ENCODE data around the gene ADAMTS16. TPM values are rescaled to one million over a fixed set of nuclear protein-coding genes. Genes with fewer than 3 reads are reported as not detected.

ADAMTS16 gene
- total and polyA plus RNA-seq, 9 donors: 4.3 to 12.1 (median 6.4) TPM

GRCh38 chr5:5360941-5361520, 220.9 kb downstream of the ADAMTS16 start:
- Histone ChIP-seq H3K27ac (ENCODE audit: low read length) (no peak overlapping the region), H3K36me3 (ENCODE audit: control insufficient read depth, insufficient read depth, low read length) (no peaks in the 10 kb centered on the region), H3K4me1 (ENCODE audit: control insufficient read depth, insufficient read depth, low read length) (peaks cover 21% of the 10 kb centered on the region), H3K27me3 (ENCODE audit: control insufficient read depth, insufficient read depth, low read length) (no peaks in the 10 kb centered on the region), H3K9me3 (replicated peaks; ENCODE audit: control insufficient read depth, low read depth, low read length) (no peaks in the 10 kb centered on the region), H3K4me3 (ENCODE audit: low read length) (no peak overlapping the region)
- 84% methylated on average over 5 of the region's 10 CpGs for WGBS (ENCODE audit: insufficient coverage)
- DNase-seq: no peak

DNA sequence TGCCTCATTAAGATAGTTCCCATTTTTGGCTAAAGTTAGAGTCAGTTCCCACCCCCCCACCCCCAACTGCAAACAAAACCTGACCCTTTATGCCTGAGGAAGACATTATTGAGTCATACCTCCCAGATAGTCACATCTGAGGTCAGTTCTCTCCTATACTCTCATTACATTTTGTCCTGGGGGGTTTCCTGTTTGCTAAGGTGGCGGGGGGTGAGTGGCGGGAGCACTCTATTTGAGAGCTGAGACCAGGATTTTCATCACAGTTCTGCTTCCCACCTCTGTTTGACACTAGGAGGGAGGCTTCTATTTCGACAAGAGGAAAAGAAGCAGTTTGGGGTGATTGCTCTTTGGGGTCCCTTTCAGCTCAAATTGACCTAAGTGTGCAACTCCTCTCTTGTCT, 222.9 kb downstream of the ADAMTS16 start:
- no CpG with 5 or more reads among the region's 3 CpGs for WGBS (ENCODE audit: insufficient coverage)
- Histone ChIP-seq H3K27ac (ENCODE audit: low read length) (no peak overlapping the region), H3K36me3 (ENCODE audit: control insufficient read depth, insufficient read depth, low read length) (no peaks in the 10 kb centered on the region), H3K4me1 (ENCODE audit: control insufficient read depth, insufficient read depth, low read length) (peaks cover 21% of the 10 kb centered on the region), H3K27me3 (ENCODE audit: control insufficient read depth, insufficient read depth, low read length) (no peaks in the 10 kb centered on the region), H3K9me3 (replicated peaks; ENCODE audit: control insufficient read depth, low read depth, low read length) (no peaks in the 10 kb centered on the region), H3K4me3 (ENCODE audit: low read length) (no peak overlapping the region)
- DNase-seq: no peak

DNA sequence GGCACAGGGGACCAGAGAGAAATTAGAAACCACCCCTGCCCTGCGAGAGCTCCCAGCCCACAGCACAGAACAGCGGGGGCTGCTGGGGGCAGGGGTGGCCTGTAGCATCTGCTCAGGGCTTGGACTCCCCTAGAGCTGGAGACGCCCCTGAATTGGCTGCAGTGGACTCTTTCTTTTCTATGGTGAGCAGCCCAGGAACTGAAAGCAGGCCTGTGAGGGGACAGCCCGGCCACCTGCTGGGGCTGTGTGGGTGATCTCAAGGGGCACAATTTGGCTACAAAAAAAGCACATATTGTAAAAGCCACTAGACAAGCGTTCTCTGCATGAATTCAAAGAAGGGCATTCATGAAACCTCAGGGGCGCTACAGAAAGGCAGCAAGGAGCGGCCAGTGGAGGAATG, 224.8 kb downstream of the ADAMTS16 start:
- peak; percentile 43 for DNase-seq
- no peak overlapping the region for H3K27ac ChIP-seq (ENCODE audit: low read length)
- H3K9me3 ChIP-seq (replicated peaks; ENCODE audit: control insufficient read depth, low read depth, low read length): no peaks in the 10 kb centered on the region
- no peaks in the 10 kb centered on the region for H3K27me3 ChIP-seq (ENCODE audit: control insufficient read depth, insufficient read depth, low read length)
- H3K4me1 ChIP-seq (ENCODE audit: control insufficient read depth, insufficient read depth, low read length): peaks cover 23% of the 10 kb centered on the region
- no peak overlapping the region for H3K4me3 ChIP-seq (ENCODE audit: low read length)
- 69% methylated on average over 6 of the region's 7 CpGs for WGBS (ENCODE audit: insufficient coverage)
- no peaks in the 10 kb centered on the region for H3K36me3 ChIP-seq (ENCODE audit: control insufficient read depth, insufficient read depth, low read length)

GRCh38 chr5:5367739-5368138, 227.6 kb downstream of the ADAMTS16 start:
- Histone ChIP-seq H3K4me1 (ENCODE audit: control insufficient read depth, insufficient read depth, low read length) (peaks cover 25% of the 10 kb centered on the region), H3K9me3 (replicated peaks; ENCODE audit: control insufficient read depth, low read depth, low read length) (no peaks in the 10 kb centered on the region), H3K36me3 (ENCODE audit: control insufficient read depth, insufficient read depth, low read length) (no peaks in the 10 kb centered on the region), H3K4me3 (ENCODE audit: low read length) (no peak overlapping the region), H3K27me3 (ENCODE audit: control insufficient read depth, insufficient read depth, low read length) (no peaks in the 10 kb centered on the region), H3K27ac (ENCODE audit: low read length) (no peak overlapping the region)
- WGBS (ENCODE audit: insufficient coverage): no CpG with 5 or more reads among the region's 1 CpG
- peak; percentile 72 for DNase-seq

- 52% methylated on average over 4 of the region's 4 CpGs for WGBS (ENCODE audit: insufficient coverage)
- Histone ChIP-seq H3K27me3 (ENCODE audit: control insufficient read depth, insufficient read depth, low read length) (no peaks in the 10 kb centered on the region), H3K4me1 (ENCODE audit: control insufficient read depth, insufficient read depth, low read length) (peaks cover 36% of the 10 kb centered on the region), H3K9me3 (replicated peaks; ENCODE audit: control insufficient read depth, low read depth, low read length) (no peaks in the 10 kb centered on the region), H3K4me3 (ENCODE audit: low read length) (no peak overlapping the region), H3K36me3 (ENCODE audit: control insufficient read depth, insufficient read depth, low read length) (no peaks in the 10 kb centered on the region), H3K27ac (ENCODE audit: low read length) (peak overlapping the region; percentile 65)
- DNase-seq: peak; percentile 66
Observed at GRCh38 chr5:5369051-5369605, 229.0 kb downstream of the ADAMTS16 start.
